WTC11 (cell line): Measurements from ENCODE around the gene CACHD1. TPM values are rescaled to one million over a fixed set of nuclear protein-coding genes. Genes with fewer than 3 reads are reported as not detected.

Source experiments
- ATAC-seq: fragments of 200-7000 bp; cut with Tn5 transposase; 2 replicates; pipeline ENCODE4 v1.10.0; 2021; ENCODE audit warnings: mild to moderate bottlenecking, moderate library complexity
- CTCF ChIA-PET: fragments of 300-600 bp; sonication (Branson Sonifier 250); formaldehyde crosslinking; loops from one replicate; lab custom pipeline; 2021; ENCODE audit warnings: antibody characterized with exemption; lab: Charles Lee
- POLR2A ChIA-PET: fragments of 350-600 bp; sonication (Branson Sonifier 250); formaldehyde crosslinking; loops from one replicate; lab custom pipeline; 2021; ENCODE audit warnings: antibody characterized with exemption; lab: Charles Lee
- DNase-seq: peaks from one replicate; pipeline ENCODE4 v3.0.0; 2021; ENCODE audit warnings: low spot score
- H3K27ac Mint-ChIP-seq: 2 replicates; pipeline ENCODE4 v1.8.0; 2021; ENCODE audit warnings: mixed read lengths
- H3K27me3 Mint-ChIP-seq: 2 replicates; pipeline ENCODE4 v1.8.0; 2021; ENCODE audit warnings: low read depth, mild to moderate bottlenecking, moderate library complexity, mixed read lengths
- H3K36me3 Mint-ChIP-seq: 2 replicates; pipeline ENCODE4 v1.8.0; 2021; ENCODE audit warnings: mixed read lengths
- H3K4me1 Mint-ChIP-seq: 2 replicates; pipeline ENCODE4 v1.8.0; 2022; ENCODE audit warnings: mixed read lengths
- H3K4me3 Mint-ChIP-seq: 2 replicates; pipeline ENCODE4 v1.8.0; 2021; ENCODE audit warnings: mild to moderate bottlenecking, moderate library complexity, mixed read lengths
- H3K9me3 Mint-ChIP-seq: 2 replicates; pipeline ENCODE4 v1.8.0; 2021; ENCODE audit warnings: mixed read lengths
- ARID4B ChIP-seq: sonication (generic); formaldehyde crosslinking; IDR thresholded peaks from 2 replicates; pipeline ENCODE4 v1.8.0; 2023; ENCODE audit warnings: missing genetic modification reagents, mild to moderate bottlenecking, borderline replicate concordance
- ATF6 ChIP-seq: sonication (generic); formaldehyde crosslinking; IDR thresholded peaks from 2 replicates; pipeline ENCODE4 v1.8.1; 2023; ENCODE audit warnings: mild to moderate bottlenecking, missing genetic modification reagents
- CDX4 ChIP-seq: fragments of 250-450 bp; sonication (Bioruptor Pico); IDR thresholded peaks from 2 replicates; pipeline ENCODE4 v1.9.0; 2021; ENCODE audit warnings: moderate library complexity, mild to moderate bottlenecking, inconsistent platforms, borderline replicate concordance
- JUN ChIP-seq: sonication (generic); formaldehyde crosslinking; IDR thresholded peaks from 2 replicates; pipeline ENCODE4 v1.8.0; 2023; ENCODE audit warnings: mild to moderate bottlenecking, missing genetic modification reagents
- TEAD1 ChIP-seq: sonication (generic); formaldehyde crosslinking; IDR thresholded peaks from 2 replicates; pipeline ENCODE4 v1.8.0; 2022; ENCODE audit warnings: mild to moderate bottlenecking, missing genetic modification reagents
- ZNF138 ChIP-seq: sonication (generic); formaldehyde crosslinking; conservative IDR thresholded peaks from 2 replicates; pipeline ENCODE4 v1.8.1; 2022; ENCODE audit warnings: mild to moderate bottlenecking, moderate library complexity, missing genetic modification reagents
- total RNA-seq: library from RNA; stranded (reverse); gene quantifications from 3 replicates; pipeline ENCODE4 v1.2.3, GENCODE V29; 2021
- TF ChIP-seq, protein P1 (sequence below): sonication (generic); formaldehyde crosslinking; IDR thresholded peaks from 2 replicates; pipeline ENCODE4 v1.8.1; 2022; ENCODE audit warnings: low read depth, missing genetic modification reagents, borderline replicate concordance
- TF ChIP-seq, protein P2 (sequence below): fragments of 250-450 bp; sonication (Bioruptor Pico); conservative IDR thresholded peaks from 2 replicates; pipeline ENCODE4 v1.9.0; 2021; ENCODE audit warnings: mild to moderate bottlenecking
- TF ChIP-seq, protein P3 (sequence below): sonication (generic); formaldehyde crosslinking; conservative IDR thresholded peaks from 2 replicates; pipeline ENCODE4 v1.8.1; 2022; ENCODE audit warnings: mild to moderate bottlenecking, missing genetic modification reagents
- TF ChIP-seq, protein P4 (sequence below): fragments of 200-600 bp; IDR thresholded peaks from 2 replicates; pipeline ENCODE4 v1.8.0; 2022; ENCODE audit warnings: antibody characterized with exemption

The CACHD1 gene
- total RNA-seq, 1 experiment from 2014 or later: 26.3 TPM

GRCh38 chr1:64515427-64515826 lies 45.5 kb downstream of the CACHD1 start (continued):
- TF ChIP-seq ATF6 (no peak), ARID4B (CRISPR knock-in tag) (no peak)
- TF ChIP-seq, protein P1, sequence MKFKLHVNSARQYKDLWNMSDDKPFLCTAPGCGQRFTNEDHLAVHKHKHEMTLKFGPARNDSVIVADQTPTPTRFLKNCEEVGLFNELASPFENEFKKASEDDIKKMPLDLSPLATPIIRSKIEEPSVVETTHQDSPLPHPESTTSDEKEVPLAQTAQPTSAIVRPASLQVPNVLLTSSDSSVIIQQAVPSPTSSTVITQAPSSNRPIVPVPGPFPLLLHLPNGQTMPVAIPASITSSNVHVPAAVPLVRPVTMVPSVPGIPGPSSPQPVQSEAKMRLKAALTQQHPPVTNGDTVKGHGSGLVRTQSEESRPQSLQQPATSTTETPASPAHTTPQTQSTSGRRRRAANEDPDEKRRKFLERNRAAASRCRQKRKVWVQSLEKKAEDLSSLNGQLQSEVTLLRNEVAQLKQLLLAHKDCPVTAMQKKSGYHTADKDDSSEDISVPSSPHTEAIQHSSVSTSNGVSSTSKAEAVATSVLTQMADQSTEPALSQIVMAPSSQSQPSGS: no peak

- POLR2A ChIA-PET: no interaction called here
- ATAC-seq (no peak), DNase-seq (no peak)
- H3K36me3 Mint-ChIP-seq: no peaks in the 10 kb centered on the region
- H3K27me3 Mint-ChIP-seq: no peaks in the 10 kb centered on the region
- no peak overlapping the region for H3K27ac Mint-ChIP-seq
- CTCF ChIA-PET: no interaction called here
- H3K4me3 Mint-ChIP-seq: no peak overlapping the region
- no peaks in the 10 kb centered on the region for H3K9me3 Mint-ChIP-seq
- H3K4me1 Mint-ChIP-seq: peaks cover 88% of the 10 kb centered on the region
- TF ChIP-seq ZNF138 (CRISPR knock-in tag) (no peak), JUN (no peak), CDX4 (no peak), TEAD1 (CRISPR knock-in tag) (no peak)
- TF ChIP-seq, protein P2, sequence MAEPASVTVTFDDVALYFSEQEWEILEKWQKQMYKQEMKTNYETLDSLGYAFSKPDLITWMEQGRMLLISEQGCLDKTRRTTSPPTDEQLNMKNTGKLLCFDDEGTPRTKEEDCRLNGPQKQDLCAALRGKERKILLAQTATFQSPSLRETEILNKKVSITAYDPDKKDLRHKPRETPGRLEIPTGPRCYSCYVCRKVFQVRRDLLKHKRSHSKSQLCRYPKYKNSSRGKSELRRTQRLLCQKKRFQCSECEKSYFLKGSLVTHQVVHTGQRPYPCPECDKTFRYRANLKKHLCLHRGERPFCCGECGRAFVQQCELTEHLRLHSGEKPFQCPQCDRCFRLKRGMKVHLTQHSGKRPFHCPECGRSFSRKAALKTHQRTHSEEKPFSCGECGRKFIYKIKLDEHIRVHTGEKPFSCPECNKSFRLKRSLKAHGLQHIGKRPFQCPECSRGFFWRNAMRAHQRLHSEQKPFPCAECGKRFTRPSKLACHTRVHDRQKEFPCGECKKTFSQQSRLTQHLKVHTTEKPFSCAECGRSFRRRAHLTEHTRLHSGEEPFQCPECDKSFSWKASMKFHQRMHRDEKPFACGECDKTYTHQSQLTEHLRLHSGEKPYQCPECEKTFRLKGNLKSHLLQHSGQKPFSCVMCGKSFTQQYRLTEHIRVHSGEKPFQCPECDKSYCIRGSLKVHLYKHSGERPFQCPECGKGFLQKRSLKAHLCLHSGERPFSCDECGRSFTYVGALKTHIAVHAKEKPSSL: no peak
- TF ChIP-seq, protein P3, sequence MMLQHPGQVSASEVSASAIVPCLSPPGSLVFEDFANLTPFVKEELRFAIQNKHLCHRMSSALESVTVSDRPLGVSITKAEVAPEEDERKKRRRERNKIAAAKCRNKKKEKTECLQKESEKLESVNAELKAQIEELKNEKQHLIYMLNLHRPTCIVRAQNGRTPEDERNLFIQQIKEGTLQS (CRISPR knock-in tag): no peak
- TF ChIP-seq, protein P4, sequence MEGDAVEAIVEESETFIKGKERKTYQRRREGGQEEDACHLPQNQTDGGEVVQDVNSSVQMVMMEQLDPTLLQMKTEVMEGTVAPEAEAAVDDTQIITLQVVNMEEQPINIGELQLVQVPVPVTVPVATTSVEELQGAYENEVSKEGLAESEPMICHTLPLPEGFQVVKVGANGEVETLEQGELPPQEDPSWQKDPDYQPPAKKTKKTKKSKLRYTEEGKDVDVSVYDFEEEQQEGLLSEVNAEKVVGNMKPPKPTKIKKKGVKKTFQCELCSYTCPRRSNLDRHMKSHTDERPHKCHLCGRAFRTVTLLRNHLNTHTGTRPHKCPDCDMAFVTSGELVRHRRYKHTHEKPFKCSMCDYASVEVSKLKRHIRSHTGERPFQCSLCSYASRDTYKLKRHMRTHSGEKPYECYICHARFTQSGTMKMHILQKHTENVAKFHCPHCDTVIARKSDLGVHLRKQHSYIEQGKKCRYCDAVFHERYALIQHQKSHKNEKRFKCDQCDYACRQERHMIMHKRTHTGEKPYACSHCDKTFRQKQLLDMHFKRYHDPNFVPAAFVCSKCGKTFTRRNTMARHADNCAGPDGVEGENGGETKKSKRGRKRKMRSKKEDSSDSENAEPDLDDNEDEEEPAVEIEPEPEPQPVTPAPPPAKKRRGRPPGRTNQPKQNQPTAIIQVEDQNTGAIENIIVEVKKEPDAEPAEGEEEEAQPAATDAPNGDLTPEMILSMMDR: no peak
These were observed 46.4 kb downstream of the CACHD1 start for GRCh38 chr1:64516301-64516700.
